ENCODE results near the gene DAGLB.

DNA sequence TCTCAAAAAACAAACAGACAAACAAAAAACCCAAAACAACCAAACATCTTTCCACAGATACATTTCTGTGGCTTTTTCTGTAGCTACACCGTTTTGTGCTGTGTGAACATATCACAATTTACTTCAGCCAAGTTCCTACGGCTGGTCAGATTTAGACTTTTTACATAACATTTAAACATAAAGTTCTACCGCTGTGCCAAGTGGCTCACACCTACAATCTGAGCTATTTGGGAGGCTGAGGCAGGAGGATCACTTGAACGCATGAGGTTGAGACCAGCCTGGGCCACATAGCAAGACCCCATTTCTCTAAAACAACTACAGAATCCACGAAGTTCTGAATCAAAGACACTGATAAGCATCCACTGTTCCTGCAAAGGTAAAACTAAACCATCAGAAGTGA, 30.3 kb downstream of the DAGLB start:
- TF ChIP-seq, protein P1, sequence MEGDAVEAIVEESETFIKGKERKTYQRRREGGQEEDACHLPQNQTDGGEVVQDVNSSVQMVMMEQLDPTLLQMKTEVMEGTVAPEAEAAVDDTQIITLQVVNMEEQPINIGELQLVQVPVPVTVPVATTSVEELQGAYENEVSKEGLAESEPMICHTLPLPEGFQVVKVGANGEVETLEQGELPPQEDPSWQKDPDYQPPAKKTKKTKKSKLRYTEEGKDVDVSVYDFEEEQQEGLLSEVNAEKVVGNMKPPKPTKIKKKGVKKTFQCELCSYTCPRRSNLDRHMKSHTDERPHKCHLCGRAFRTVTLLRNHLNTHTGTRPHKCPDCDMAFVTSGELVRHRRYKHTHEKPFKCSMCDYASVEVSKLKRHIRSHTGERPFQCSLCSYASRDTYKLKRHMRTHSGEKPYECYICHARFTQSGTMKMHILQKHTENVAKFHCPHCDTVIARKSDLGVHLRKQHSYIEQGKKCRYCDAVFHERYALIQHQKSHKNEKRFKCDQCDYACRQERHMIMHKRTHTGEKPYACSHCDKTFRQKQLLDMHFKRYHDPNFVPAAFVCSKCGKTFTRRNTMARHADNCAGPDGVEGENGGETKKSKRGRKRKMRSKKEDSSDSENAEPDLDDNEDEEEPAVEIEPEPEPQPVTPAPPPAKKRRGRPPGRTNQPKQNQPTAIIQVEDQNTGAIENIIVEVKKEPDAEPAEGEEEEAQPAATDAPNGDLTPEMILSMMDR (IDR thresholded peaks at IDR 0.05), result no peak
- TF ChIP-seq POLR2A (IDR thresholded peaks at IDR 0.05), result no peak

All from testis (tissue), 2 donors.